WTC11 (cell line): ENCODE results near the gene ELF5. TPM values are rescaled to one million over a fixed set of nuclear protein-coding genes. Genes with fewer than 3 reads are reported as not detected.

Experiments
- ATAC-seq: fragments of 200-7000 bp; cut with Tn5 transposase; 2 replicates; pipeline ENCODE4 v1.10.0; 2021; ENCODE audit warnings: mild to moderate bottlenecking, moderate library complexity
- CTCF ChIA-PET: fragments of 300-600 bp; sonication (Branson Sonifier 250); formaldehyde crosslinking; loops from one replicate; lab custom pipeline; 2021; ENCODE audit warnings: antibody characterized with exemption; lab: Charles Lee
- POLR2A ChIA-PET: fragments of 350-600 bp; sonication (Branson Sonifier 250); formaldehyde crosslinking; loops from one replicate; lab custom pipeline; 2021; ENCODE audit warnings: antibody characterized with exemption; lab: Charles Lee
- DNase-seq: peaks from one replicate; pipeline ENCODE4 v3.0.0; 2021; ENCODE audit warnings: low spot score
- H3K27ac Mint-ChIP-seq: 2 replicates; pipeline ENCODE4 v1.8.0; 2021; ENCODE audit warnings: mixed read lengths
- H3K27me3 Mint-ChIP-seq: 2 replicates; pipeline ENCODE4 v1.8.0; 2021; ENCODE audit warnings: low read depth, mild to moderate bottlenecking, moderate library complexity, mixed read lengths
- H3K36me3 Mint-ChIP-seq: 2 replicates; pipeline ENCODE4 v1.8.0; 2021; ENCODE audit warnings: mixed read lengths
- H3K4me1 Mint-ChIP-seq: 2 replicates; pipeline ENCODE4 v1.8.0; 2022; ENCODE audit warnings: mixed read lengths
- H3K4me3 Mint-ChIP-seq: 2 replicates; pipeline ENCODE4 v1.8.0; 2021; ENCODE audit warnings: mild to moderate bottlenecking, moderate library complexity, mixed read lengths
- H3K9me3 Mint-ChIP-seq: 2 replicates; pipeline ENCODE4 v1.8.0; 2021; ENCODE audit warnings: mixed read lengths
- ATF1 ChIP-seq: sonication (generic); formaldehyde crosslinking; IDR thresholded peaks from 2 replicates; pipeline ENCODE4 v1.8.1; 2023; ENCODE audit warnings: mild to moderate bottlenecking, moderate library complexity, missing genetic modification reagents
- ATF2 ChIP-seq: sonication (generic); formaldehyde crosslinking; IDR thresholded peaks from 2 replicates; pipeline ENCODE4 v1.8.1; 2022; ENCODE audit warnings: low read depth, missing genetic modification reagents, borderline replicate concordance
- CBFB ChIP-seq: sonication (generic); formaldehyde crosslinking; IDR thresholded peaks from 2 replicates; pipeline ENCODE4 v1.8.1; 2022; ENCODE audit warnings: mild to moderate bottlenecking, low read depth, missing genetic modification reagents
- E2F4 ChIP-seq: sonication (generic); formaldehyde crosslinking; IDR thresholded peaks from 2 replicates; pipeline ENCODE4 v1.8.1; 2022; ENCODE audit warnings: low read depth, mild to moderate bottlenecking, moderate library complexity, missing genetic modification reagents, borderline replicate concordance
- E2F5 ChIP-seq: sonication (generic); formaldehyde crosslinking; IDR thresholded peaks from 2 replicates; pipeline ENCODE4 v1.8.1; 2022; ENCODE audit warnings: mild to moderate bottlenecking, moderate library complexity, missing genetic modification reagents
- FOXJ3 ChIP-seq: sonication (generic); formaldehyde crosslinking; IDR thresholded peaks from 2 replicates; pipeline ENCODE4 v1.9.0; 2021; ENCODE audit warnings: missing genetic modification reagents, mild to moderate bottlenecking, borderline replicate concordance
- FOXP4 ChIP-seq: sonication (generic); formaldehyde crosslinking; IDR thresholded peaks from 2 replicates; pipeline ENCODE4 v1.8.0; 2022; ENCODE audit warnings: mild to moderate bottlenecking, missing genetic modification reagents
- IRF1 ChIP-seq: sonication (generic); formaldehyde crosslinking; IDR thresholded peaks from 2 replicates; pipeline ENCODE4 v1.8.0; 2023; ENCODE audit warnings: missing genetic modification reagents
- IRF2 ChIP-seq: sonication (generic); formaldehyde crosslinking; IDR thresholded peaks from 2 replicates; pipeline ENCODE4 v1.8.0; 2022; ENCODE audit warnings: low read depth, missing genetic modification reagents, borderline replicate concordance
- JUN ChIP-seq: sonication (generic); formaldehyde crosslinking; IDR thresholded peaks from 2 replicates; pipeline ENCODE4 v1.8.0; 2023; ENCODE audit warnings: mild to moderate bottlenecking, missing genetic modification reagents
- KAT7 ChIP-seq: sonication (generic); formaldehyde crosslinking; IDR thresholded peaks from 2 replicates; pipeline ENCODE4 v1.8.1; 2023; ENCODE audit warnings: missing genetic modification reagents, mild to moderate bottlenecking, borderline replicate concordance
- MAX ChIP-seq: sonication (generic); formaldehyde crosslinking; IDR thresholded peaks from 2 replicates; pipeline ENCODE4 v1.8.0; 2022; ENCODE audit warnings: mild to moderate bottlenecking, missing genetic modification reagents
- NR1H2 ChIP-seq: sonication (generic); formaldehyde crosslinking; IDR thresholded peaks from 2 replicates; pipeline ENCODE4 v1.9.0; 2021; ENCODE audit warnings: mild to moderate bottlenecking, moderate library complexity, missing genetic modification reagents
- NR3C1 ChIP-seq: sonication (generic); formaldehyde crosslinking; conservative IDR thresholded peaks from 2 replicates; pipeline ENCODE4 v1.8.1; 2023; ENCODE audit warnings: low read depth, mild to moderate bottlenecking, missing genetic modification reagents
- PRDM15 ChIP-seq: sonication (generic); formaldehyde crosslinking; IDR thresholded peaks from 2 replicates; pipeline ENCODE4 v1.8.0; 2022; ENCODE audit warnings: missing genetic modification reagents
- PRRX2 ChIP-seq: fragments of 250-450 bp; sonication (Bioruptor Pico); IDR thresholded peaks from 2 replicates; pipeline ENCODE4 v1.8.0; 2021; ENCODE audit warnings: mild to moderate bottlenecking
- RORB ChIP-seq: fragments of 250-450 bp; sonication (Bioruptor Pico); IDR thresholded peaks from 2 replicates; pipeline ENCODE4 v1.9.0; 2021; ENCODE audit warnings: mild to moderate bottlenecking
- SP1 ChIP-seq: sonication (generic); formaldehyde crosslinking; conservative IDR thresholded peaks from 2 replicates; pipeline ENCODE4 v1.8.1; 2022; ENCODE audit warnings: missing genetic modification reagents
- ZNF121 ChIP-seq: sonication (generic); formaldehyde crosslinking; IDR thresholded peaks from 2 replicates; pipeline ENCODE4 v1.8.0; 2023; ENCODE audit warnings: missing genetic modification reagents
- ZNF138 ChIP-seq: sonication (generic); formaldehyde crosslinking; conservative IDR thresholded peaks from 2 replicates; pipeline ENCODE4 v1.8.1; 2022; ENCODE audit warnings: mild to moderate bottlenecking, moderate library complexity, missing genetic modification reagents
- ZNF232 ChIP-seq: sonication (generic); formaldehyde crosslinking; IDR thresholded peaks from 2 replicates; pipeline ENCODE4 v1.8.0; 2022; ENCODE audit warnings: mild to moderate bottlenecking, missing genetic modification reagents
- ZNF317 ChIP-seq: sonication (generic); formaldehyde crosslinking; IDR thresholded peaks from 2 replicates; pipeline ENCODE4 v1.8.1; 2023; ENCODE audit warnings: low read depth, mild to moderate bottlenecking, moderate library complexity, missing genetic modification reagents, borderline replicate concordance
- ZNF396 ChIP-seq: fragments of 250-450 bp; sonication (Bioruptor Pico); IDR thresholded peaks from 2 replicates; pipeline ENCODE4 v1.8.0; 2021; ENCODE audit warnings: mild to moderate bottlenecking, moderate library complexity, borderline replicate concordance
- ZSCAN18 ChIP-seq: fragments of 250-450 bp; sonication (Bioruptor Pico); IDR thresholded peaks from 2 replicates; pipeline ENCODE4 v2.1.2; 2022; ENCODE audit warnings: mild to moderate bottlenecking, moderate library complexity
- total RNA-seq: library from RNA; stranded (reverse); gene quantifications from 3 replicates; pipeline ENCODE4 v1.2.3, GENCODE V29; 2021

ELF5 gene
- total RNA-seq, 1 experiment from 2014 or later = not detected

GRCh38 chr11:34460278-34460677 is 53.3 kb downstream of the ELF5 start:
- Mint-ChIP-seq H3K27me3 (no peaks in the 10 kb centered on the region), H3K4me3 (no peak overlapping the region), H3K9me3 (no peaks in the 10 kb centered on the region; the same call in 1 of the 2 replicates), H3K4me1 (peaks cover 8% of the 10 kb centered on the region), H3K36me3 (peaks cover 28% of the 10 kb centered on the region), H3K27ac (no peak overlapping the region)
- TF ChIP-seq ZNF138 (CRISPR knock-in tag) (no peak), RORB (no peak), ZNF317 (CRISPR knock-in tag) (no peak), NR3C1 (no peak), KAT7 (CRISPR knock-in tag) (no peak), IRF2 (no peak), E2F5 (CRISPR knock-in tag) (no peak), ATF1 (CRISPR knock-in tag) (no peak), IRF1 (CRISPR knock-in tag) (no peak), MAX (no peak), PRRX2 (CRISPR knock-in tag) (no peak), ZNF396 (no peak), FOXP4 (CRISPR knock-in tag) (no peak), ATF2 (CRISPR knock-in tag) (no peak), E2F4 (no peak), NR1H2 (CRISPR knock-in tag) (no peak), ZNF121 (CRISPR knock-in tag) (no peak), CBFB (no peak)
- DNase-seq (no peak), ATAC-seq (no peak)
- CTCF ChIA-PET = interaction anchor here (0.7 kb wide), 2 partner anchors 10 to 104 kb away, joined by 5 to 7 read pairs; no protein-coding TSS in a partner anchor
- POLR2A ChIA-PET = no interaction called here

GRCh38 chr11:34459507-34460162 is 54.0 kb downstream of the ELF5 start:
- Mint-ChIP-seq H3K36me3 (peaks cover 24% of the 10 kb centered on the region), H3K4me3 (no peak overlapping the region), H3K27ac (no peak overlapping the region), H3K9me3 (no peaks in the 10 kb centered on the region; the same call in 1 of the 2 replicates), H3K4me1 (peaks cover 8% of the 10 kb centered on the region), H3K27me3 (no peaks in the 10 kb centered on the region)
- CTCF ChIA-PET = interaction anchor here (0.7 to 1.3 kb wide), 3 partner anchors 9 to 285 kb away, joined by 3 to 5 read pairs (median 4); no protein-coding TSS in a partner anchor
- DNase-seq (no peak), ATAC-seq (no peak)
- POLR2A ChIA-PET = no interaction called here
- no peak for TF ChIP-seq ZNF121 (CRISPR knock-in tag)
- TF ChIP-seq JUN (CRISPR knock-in tag) = no peak
- no peak for TF ChIP-seq PRDM15 (CRISPR knock-in tag)
- no peak for TF ChIP-seq FOXJ3 (CRISPR knock-in tag)
- no peak for TF ChIP-seq ZNF232 (CRISPR knock-in tag)
- TF ChIP-seq SP1 = no peak
- no peak for TF ChIP-seq ZSCAN18 (CRISPR knock-in tag)
- no peak for TF ChIP-seq NR3C1
